Loucy (cell line): ENCODE measurements around the gene OOSP1.

Source experiments
- CTCF ChIP-seq: fragments of 200-600 bp; sonication (generic); conservative IDR thresholded peaks from 2 replicates; pipeline ENCODE4 v1.5.1; 2014; ENCODE audit warnings: mild to moderate bottlenecking, antibody characterized with exemption, low read length
- EZH2phosphoT487 ChIP-seq: fragments of 200-600 bp; IDR thresholded peaks from 2 replicates; pipeline ENCODE4 v1.6.1; 2018; ENCODE audit warnings: antibody characterized with exemption, mild to moderate bottlenecking, moderate library complexity, borderline replicate concordance

- TF ChIP-seq CTCF (no peak), EZH2phosphoT487 (no peak)
Observed at GRCh38 chr11:59938132-59938531, at the start of gene OOSP1.
